ENCODE measurements around the gene FNDC10. TPM values are rescaled to one million over a fixed set of nuclear protein-coding genes. Genes with fewer than 3 reads are reported as not detected.

FNDC10 gene
- total RNA-seq, 2 donors from 2014 or later, result 1.3 to 2.3 TPM

- 83 to 84% methylated on average over 12 to 13 of the region's 13 CpGs for WGBS, 2 donors
- no peaks in the 10 kb centered on the region for H3K27me3 ChIP-seq
- TF ChIP-seq CTCF (IDR thresholded peaks at IDR 0.05), result no peak
- TF ChIP-seq POLR2A (IDR thresholded peaks at IDR 0.05), result no peak
- no peaks in the 10 kb centered on the region for H3K4me1 ChIP-seq
- no peaks in the 10 kb centered on the region for H3K9me3 ChIP-seq
- H3K27ac ChIP-seq, result no peak overlapping the region
- no peak overlapping the region for H3K4me3 ChIP-seq
- ATAC-seq (no peak), DNase-seq (no peak)
- intact Hi-C loops (cut with DNase I), result no loop called here
- no peaks in the 10 kb centered on the region for H3K36me3 ChIP-seq (replicated peaks in 1 of 2; ENCODE audit: insufficient read depth in 1 of 2, low read depth in 2 of 2)
Observed at GRCh38 chr1:1591452-1591851, 8.5 kb downstream of the FNDC10 start.

- H3K27ac ChIP-seq, result no peak overlapping the region
- no peaks in the 10 kb centered on the region for H3K9me3 ChIP-seq
- H3K27me3 ChIP-seq, result no peaks in the 10 kb centered on the region
- TF ChIP-seq CTCF (IDR thresholded peaks at IDR 0.05) (no peak), POLR2A (IDR thresholded peaks at IDR 0.05) (no peak)
- ATAC-seq, result no peak
- no peaks in the 10 kb centered on the region for H3K4me1 ChIP-seq
- no peaks in the 10 kb centered on the region for H3K36me3 ChIP-seq (replicated peaks in 1 of 2; ENCODE audit: insufficient read depth in 1 of 2, low read depth in 2 of 2)
- H3K4me3 ChIP-seq, result no peak overlapping the region
- intact Hi-C loops (cut with DNase I), result no loop called here
- WGBS, 2 donors, result 81% methylated on average over 12 to 23 of the region's 23 CpGs
- no peak for DNase-seq
Observed at GRCh38 chr1:1583347-1584010, 16.5 kb downstream of the FNDC10 start.

- no peaks in the 10 kb centered on the region for H3K36me3 ChIP-seq (replicated peaks in 1 of 2; ENCODE audit: insufficient read depth in 1 of 2, low read depth in 2 of 2)
- ATAC-seq (no peak), DNase-seq (no peak)
- no peak for TF ChIP-seq POLR2A (IDR thresholded peaks at IDR 0.05)
- no peak for TF ChIP-seq CTCF (IDR thresholded peaks at IDR 0.05)
- intact Hi-C loops (cut with DNase I), result no loop called here
- no peak overlapping the region for H3K4me3 ChIP-seq
- 65 to 69% methylated on average over 7 to 9 of the region's 9 CpGs for WGBS, 2 donors
- no peaks in the 10 kb centered on the region for H3K4me1 ChIP-seq
- no peaks in the 10 kb centered on the region for H3K27me3 ChIP-seq
- H3K9me3 ChIP-seq, result no peaks in the 10 kb centered on the region
- no peak overlapping the region for H3K27ac ChIP-seq
Observed at GRCh38 chr1:1582585-1583346, 17.2 kb downstream of the FNDC10 start.

GRCh38 chr1:1578371-1578940, 21.5 kb downstream of the FNDC10 start:
- Histone ChIP-seq H3K4me3 (no peak overlapping the region), H3K4me1 (peaks cover 12% of the 10 kb centered on the region), H3K9me3 (no peaks in the 10 kb centered on the region), H3K27me3 (no peaks in the 10 kb centered on the region), H3K36me3 (replicated peaks in 1 of 2; ENCODE audit: insufficient read depth in 1 of 2, low read depth in 2 of 2) (no peaks in the 10 kb centered on the region), H3K27ac (no peak overlapping the region)
- ATAC-seq (no peak), DNase-seq (no peak)
- 76 to 77% methylated on average over 4 to 13 of the region's 13 CpGs for WGBS, 2 donors
- TF ChIP-seq CTCF (IDR thresholded peaks at IDR 0.05) (no peak), POLR2A (IDR thresholded peaks at IDR 0.05) (no peak)
- intact Hi-C loops (cut with DNase I), result no loop called here
